K562 (cell line): ENCODE results near the gene DNAJB1.

Experiments
- CHD1 ChIP-seq: fragments of 200-600 bp; sonication (generic); IDR thresholded peaks from one replicate; pipeline ENCODE4 v1.6.1; 2012; ENCODE audit warnings: mild to moderate bottlenecking, moderate library complexity, low read length, inconsistent platforms
- POLR2AphosphoS5 ChIP-seq: IDR thresholded peaks from 2 replicates; pipeline ENCODE4 v1.6.1; 2011; ENCODE audit warnings: mild to moderate bottlenecking, low read depth, low read length, moderate library complexity; ENCODE audit not compliant: control insufficient read depth, insufficient read depth
- TEAD2 ChIP-seq: fragments of 450-650 bp; IDR thresholded peaks from 2 replicates; pipeline ENCODE4 v1.6.1; 2016; ENCODE audit warnings: missing genetic modification characterization, control low read depth, missing compliant biosample characterization
- TSC22D4 ChIP-seq: fragments of 450-650 bp; IDR thresholded peaks from 2 replicates; pipeline ENCODE4 v1.6.1; 2016; ENCODE audit warnings: missing genetic modification characterization, missing biosample characterization, control low read depth
- TF ChIP-seq, protein P1 (sequence below): fragments of 250-450 bp; sonication (Bioruptor Pico); IDR thresholded peaks from 2 replicates; pipeline ENCODE4 v1.4.0; 2020; ENCODE audit warnings: mild to moderate bottlenecking
- TF ChIP-seq, protein P2 (sequence below), 3 experiments: fragments of 200-800 bp in 1 of 3; fragments of 250-450 bp in 1 of 3; fragments of 450-650 bp in 1 of 3; sonication (Bioruptor Pico) in 1 of 3; sonication (Bioruptor generic) in 1 of 3; formaldehyde crosslinking in 1 of 3; IDR thresholded peaks; 2 replicates each; pipeline versions ENCODE4 v1.6.1 to v1.8.0; 2016 to 2022; ENCODE audit warnings: mild to moderate bottlenecking in 2 of 3, missing genetic modification characterization in 2 of 3, missing compliant biosample characterization in 1 of 3, moderate library complexity in 1 of 3

- TF ChIP-seq TEAD2 (tag) (no peak), POLR2AphosphoS5 (no peak), TSC22D4 (no peak), CHD1 (no peak)
- TF ChIP-seq, protein P1, sequence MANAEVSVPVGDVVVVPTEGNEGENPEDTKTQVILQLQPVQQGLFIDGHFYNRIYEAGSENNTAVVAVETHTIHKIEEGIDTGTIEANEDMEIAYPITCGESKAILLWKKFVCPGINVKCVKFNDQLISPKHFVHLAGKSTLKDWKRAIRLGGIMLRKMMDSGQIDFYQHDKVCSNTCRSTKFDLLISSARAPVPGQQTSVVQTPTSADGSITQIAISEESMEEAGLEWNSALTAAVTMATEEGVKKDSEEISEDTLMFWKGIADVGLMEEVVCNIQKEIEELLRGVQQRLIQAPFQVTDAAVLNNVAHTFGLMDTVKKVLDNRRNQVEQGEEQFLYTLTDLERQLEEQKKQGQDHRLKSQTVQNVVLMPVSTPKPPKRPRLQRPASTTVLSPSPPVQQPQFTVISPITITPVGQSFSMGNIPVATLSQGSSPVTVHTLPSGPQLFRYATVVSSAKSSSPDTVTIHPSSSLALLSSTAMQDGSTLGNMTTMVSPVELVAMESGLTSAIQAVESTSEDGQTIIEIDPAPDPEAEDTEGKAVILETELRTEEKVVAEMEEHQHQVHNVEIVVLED (CRISPR knock-in tag) = no peak
- TF ChIP-seq, protein P2, sequence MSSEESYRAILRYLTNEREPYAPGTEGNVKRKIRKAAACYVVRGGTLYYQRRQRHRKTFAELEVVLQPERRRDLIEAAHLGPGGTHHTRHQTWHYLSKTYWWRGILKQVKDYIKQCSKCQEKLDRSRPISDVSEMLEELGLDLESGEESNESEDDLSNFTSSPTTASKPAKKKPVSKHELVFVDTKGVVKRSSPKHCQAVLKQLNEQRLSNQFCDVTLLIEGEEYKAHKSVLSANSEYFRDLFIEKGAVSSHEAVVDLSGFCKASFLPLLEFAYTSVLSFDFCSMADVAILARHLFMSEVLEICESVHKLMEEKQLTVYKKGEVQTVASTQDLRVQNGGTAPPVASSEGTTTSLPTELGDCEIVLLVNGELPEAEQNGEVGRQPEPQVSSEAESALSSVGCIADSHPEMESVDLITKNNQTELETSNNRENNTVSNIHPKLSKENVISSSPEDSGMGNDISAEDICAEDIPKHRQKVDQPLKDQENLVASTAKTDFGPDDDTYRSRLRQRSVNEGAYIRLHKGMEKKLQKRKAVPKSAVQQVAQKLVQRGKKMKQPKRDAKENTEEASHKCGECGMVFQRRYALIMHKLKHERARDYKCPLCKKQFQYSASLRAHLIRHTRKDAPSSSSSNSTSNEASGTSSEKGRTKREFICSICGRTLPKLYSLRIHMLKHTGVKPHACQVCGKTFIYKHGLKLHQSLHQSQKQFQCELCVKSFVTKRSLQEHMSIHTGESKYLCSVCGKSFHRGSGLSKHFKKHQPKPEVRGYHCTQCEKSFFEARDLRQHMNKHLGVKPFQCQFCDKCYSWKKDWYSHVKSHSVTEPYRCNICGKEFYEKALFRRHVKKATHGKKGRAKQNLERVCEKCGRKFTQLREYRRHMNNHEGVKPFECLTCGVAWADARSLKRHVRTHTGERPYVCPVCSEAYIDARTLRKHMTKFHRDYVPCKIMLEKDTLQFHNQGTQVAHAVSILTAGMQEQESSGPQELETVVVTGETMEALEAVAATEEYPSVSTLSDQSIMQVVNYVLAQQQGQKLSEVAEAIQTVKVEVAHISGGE (CRISPR knock-in tag; IDR thresholded peaks at IDR 0.05) = no peak
Measured at GRCh38 chr19:14560776-14561108, 42.5 kb upstream of the DNAJB1 start.
